ENCODE results near the gene SPRING1.
"Not testable (repeated sequence)": the region's sequence is repeated elsewhere in the genome, so short reads cannot be mapped to it uniquely, and the experiment has no call there.

SPRING1 gene, protein sequence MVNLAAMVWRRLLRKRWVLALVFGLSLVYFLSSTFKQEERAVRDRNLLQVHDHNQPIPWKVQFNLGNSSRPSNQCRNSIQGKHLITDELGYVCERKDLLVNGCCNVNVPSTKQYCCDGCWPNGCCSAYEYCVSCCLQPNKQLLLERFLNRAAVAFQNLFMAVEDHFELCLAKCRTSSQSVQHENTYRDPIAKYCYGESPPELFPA

DNA sequence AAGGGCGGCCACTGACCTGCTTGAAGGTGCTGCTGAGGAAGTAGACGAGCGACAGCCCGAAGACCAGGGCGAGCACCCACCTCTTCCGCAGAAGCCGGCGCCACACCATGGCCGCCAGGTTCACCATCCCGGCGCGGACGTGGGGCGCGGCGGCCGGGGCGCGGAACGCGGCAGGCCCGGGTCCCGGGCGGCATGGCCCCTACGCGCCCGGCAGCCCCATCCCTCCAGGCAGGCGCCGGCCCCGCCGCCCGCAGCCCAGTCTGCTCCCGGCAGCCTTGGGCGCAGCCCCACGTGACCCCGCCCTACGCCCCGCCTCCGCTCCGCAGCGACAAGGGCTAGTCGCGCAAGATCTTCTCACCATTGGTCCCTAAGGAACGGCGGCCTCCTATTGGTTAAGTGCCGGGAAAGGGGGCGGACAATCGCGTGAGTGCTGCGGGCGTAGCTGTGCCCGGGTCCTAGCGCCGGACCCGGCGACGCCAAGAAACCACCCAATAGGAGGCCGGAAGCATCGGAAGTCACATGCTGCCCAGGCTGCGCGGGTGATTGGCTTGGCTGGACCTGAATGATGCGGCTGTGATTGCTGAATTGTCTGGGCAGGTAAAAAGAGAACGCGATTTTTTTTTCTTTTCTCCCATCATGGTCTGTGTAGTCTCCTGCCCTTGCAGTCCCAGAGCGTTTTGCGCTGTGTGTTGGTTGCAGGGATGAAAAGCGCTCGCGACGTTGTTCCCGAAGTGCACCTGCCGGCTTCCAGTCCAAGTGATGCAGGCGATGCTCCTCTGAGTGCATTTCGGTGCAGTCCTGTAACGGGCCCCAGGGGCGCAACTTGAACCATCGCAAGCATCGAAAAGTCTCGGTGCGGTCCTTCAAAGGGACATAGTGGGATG, at the start of gene SPRING1, which contains the start of gene RNFT2:
SPRING1 (minus strand) TSS at position 296 of the 884 bp plus-strand sequence; CDS start at position 127, 169 bp downstream.
RNFT2 (plus strand) TSS at position 542 of the 884 bp plus-strand sequence. CDS start 2,183 bp downstream, outside the sequence.
- peak; percentile 98 for DNase-seq

DNA sequence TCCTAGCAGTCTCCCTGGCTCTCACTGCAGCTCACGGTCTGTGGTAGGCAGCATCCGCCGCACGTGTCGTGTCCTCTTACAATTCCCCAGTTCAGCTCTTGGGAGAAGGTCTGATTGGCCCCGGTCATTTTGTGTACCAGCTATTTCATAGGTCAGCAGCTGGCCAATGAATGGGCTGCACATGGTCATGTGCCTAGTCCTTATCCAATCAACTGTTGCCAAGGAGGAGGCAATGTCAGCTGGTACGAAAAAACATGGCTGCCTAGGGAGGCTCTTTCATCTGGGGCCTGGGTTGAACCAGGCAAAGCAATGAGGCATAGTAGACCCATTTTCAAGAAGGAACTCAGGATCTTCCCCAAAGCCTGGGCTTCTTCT, 46.4 kb upstream of the SPRING1 start:
- DNase-seq: no peak

- DNase-seq: no peak
Measured at GRCh38 chr12:116783525-116784237, 45.8 kb upstream of the SPRING1 start.

DNA sequence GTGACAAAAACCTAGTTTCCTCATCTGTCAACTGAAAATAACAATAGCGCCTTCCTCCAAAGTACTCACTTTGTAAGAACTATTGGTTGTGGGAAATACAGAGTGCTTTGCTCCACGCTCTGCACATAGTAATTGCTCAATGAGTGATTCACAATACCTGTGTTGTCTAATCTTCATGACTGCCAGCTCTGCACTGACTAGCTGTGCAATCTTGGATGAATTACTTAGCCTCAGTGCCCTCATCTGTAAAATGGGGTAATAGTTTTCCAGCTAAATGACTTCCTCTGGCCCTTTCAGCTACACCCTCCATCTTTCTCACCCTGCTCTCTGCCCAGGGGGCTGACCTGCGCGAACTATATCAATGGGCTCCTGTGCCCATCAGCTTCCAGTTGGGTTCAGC, 43.1 kb upstream of the SPRING1 start:
- no peak for DNase-seq

- DNase-seq: no peak
Measured at GRCh38 chr12:116779597-116779996, 41.7 kb upstream of the SPRING1 start.

DNA sequence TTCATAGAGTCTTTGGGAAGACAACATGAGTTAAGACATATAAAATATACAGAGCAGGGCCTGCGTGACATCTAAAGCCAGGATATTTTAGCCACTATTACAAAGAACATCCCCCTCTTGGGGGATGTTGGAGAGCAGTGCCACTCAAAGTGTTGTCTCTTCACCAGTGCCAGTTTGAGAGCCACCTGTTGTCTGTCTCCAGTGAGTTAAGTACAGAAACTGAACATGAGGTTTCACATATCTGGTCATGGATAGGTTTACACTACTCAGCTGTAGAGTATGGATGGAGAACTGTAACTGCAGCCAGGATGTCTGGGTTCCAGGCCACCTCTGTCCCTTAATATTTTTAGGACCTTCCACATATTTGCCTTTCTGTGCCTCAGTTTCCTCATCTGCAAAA, 39.4 kb upstream of the SPRING1 start:
- no peak for DNase-seq

DNA sequence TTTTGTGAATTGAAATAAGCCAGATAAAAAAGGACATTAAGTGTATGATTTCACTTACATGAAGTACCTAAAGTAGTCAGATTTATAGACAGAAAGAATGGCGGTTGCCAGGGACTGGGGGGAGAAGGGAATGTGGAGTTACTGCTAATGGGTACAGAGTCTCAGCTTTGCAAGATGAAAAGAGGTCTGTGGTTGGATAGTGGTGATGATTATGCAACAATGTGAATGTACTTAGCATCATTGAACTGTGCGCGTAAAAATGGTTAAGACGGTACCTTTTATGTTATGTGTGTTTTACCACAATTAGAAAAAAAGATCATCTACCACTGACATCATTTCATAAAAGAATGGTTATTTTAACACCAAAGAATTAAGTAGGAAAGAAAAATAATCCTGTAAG, 36.2 kb upstream of the SPRING1 start:
- DNase-seq: no peak

DNA sequence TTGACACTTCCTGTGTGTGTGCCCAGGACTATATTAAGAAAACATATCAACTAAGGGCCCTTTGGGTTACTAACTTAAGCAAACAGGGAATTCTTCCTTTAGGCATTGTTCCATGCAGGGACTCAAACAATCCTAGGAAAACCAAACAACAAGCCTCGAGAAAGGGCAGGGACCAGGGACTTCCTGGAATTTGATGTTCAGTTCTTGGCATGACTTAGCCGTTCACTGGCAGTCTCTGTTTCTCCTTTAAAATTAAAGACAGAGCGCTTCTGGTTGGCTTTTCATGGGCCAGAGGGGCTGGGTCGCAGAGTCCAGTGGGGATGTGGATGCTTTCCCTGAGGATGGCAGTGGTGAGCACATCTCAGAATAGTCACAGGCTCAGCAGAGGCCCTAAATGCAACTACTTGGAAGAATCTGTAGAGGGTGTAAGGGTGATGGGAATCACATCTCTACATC, 35.4 kb upstream of the SPRING1 start:
- DNase-seq: no peak

GRCh38 chr12:116771651-116772050, 33.8 kb upstream of the SPRING1 start:
- no peak for DNase-seq

- DNase-seq: no peak
Measured at GRCh38 chr12:116766746-116767145, 28.9 kb upstream of the SPRING1 start.

DNA sequence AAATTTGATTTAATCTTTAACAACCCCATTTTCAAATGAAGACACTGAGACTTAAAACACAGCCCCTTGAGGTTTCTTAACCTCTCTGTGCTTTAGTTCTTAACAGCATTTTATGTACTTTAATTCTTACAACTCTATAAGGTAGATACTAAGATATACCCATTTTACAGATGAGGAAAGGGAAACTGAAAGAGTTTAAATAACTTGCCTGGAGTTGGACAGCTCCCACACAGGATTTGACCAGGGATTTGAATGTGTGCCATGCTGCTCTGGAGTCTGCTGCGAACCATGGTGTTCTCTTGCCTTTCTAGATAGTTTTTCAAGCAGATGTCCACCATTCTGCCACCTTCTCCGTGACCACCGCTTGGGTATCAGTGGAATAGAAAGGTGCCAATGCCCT, 28.4 kb upstream of the SPRING1 start:
- DNase-seq: no peak

GRCh38 chr12:116765271-116765670, 27.4 kb upstream of the SPRING1 start:
- no peak for DNase-seq

GRCh38 chr12:116761499-116761898, 23.6 kb upstream of the SPRING1 start:
- no peak for DNase-seq

- no peak for DNase-seq
Measured at GRCh38 chr12:116760622-116761020, 22.8 kb upstream of the SPRING1 start.

- no peak for DNase-seq
Measured at GRCh38 chr12:116759783-116760621, 22.1 kb upstream of the SPRING1 start.

GRCh38 chr12:116754783-116755182, 16.9 kb upstream of the SPRING1 start:
- not testable (repeated sequence) for DNase-seq

DNA sequence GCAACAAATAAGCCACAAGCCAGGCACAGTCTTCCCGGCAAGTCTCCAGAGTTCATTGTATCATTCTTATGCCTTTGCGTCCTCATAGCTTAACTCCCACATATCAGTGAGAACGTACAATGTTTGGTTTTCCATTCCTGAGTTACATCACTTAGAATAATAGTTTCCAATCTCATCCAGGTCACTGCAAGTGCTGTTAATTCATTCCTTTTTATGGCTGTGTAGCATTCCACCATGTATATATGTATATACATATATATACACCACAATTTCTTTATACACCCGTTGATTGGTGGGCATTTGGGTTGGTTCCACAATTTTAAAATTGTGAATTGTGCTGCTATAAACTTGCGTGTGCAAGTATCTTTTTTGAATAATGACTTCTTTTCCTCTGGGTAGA, 16.2 kb upstream of the SPRING1 start:
- not testable (repeated sequence) for DNase-seq

GRCh38 chr12:116750298-116750697, 12.4 kb upstream of the SPRING1 start:
- DNase-seq: no peak

GRCh38 chr12:116749884-116750283, 12.0 kb upstream of the SPRING1 start:
- DNase-seq: no peak

DNA sequence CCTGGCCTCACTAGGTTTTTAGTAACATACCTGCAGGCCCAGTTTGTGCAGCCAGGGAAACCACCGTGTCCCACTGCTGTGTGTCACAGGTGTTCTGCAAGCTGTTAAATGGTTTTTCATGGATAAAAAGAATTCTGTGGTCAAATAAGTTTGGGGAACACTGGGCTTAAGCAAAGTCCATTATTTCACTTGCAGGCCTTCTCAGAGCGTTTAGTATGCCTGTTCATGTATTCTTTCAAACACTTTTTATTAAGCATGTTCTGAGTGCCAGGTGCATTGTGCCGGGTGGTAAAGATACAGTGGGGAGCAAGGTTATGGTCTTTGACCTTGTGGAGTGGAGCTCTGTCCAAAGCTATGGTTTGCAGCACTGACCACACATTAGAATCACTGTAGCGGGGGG, 7.7 kb upstream of the SPRING1 start:
- DNase-seq: no peak

DNA sequence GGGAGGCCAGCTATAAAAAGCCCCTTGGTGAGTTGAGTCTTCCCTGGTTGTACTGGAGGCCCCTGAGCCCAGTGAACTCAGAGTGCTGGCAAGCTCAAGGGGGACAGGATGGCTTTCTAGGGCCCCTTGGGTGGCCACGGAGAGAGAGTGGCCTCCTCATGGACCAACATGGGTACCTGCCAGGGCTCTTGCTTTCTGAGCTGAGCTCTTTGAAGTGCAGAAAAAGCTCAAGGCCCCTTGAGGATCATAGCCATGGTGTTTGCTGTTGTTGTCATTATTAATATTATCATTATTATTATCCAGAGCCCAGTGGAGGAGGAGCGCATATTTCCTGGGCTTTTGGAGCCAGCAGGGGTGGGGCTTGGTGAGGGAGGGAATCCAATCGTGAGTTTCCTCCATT, 6.9 kb upstream of the SPRING1 start:
- no peak for DNase-seq

DNA sequence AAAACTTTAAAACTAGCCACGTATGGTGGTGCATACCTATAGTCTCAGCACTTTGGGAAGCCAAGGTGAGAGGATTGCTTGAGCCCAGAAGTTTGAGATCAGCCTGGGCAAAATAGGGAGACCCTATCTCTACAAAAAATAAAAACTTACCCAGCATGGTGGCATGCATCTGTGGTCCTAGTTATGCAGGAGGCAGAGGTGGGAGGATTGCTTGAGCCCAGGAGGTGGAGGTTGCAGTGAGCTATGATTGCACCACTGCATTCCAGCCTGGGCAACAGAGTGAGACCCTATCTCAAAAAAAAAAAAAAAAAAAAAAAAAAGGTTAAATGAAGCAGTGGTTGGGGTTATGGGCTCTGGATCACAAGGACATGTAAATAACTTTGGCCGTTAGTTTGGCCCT, 4.9 kb upstream of the SPRING1 start:
- not testable (repeated sequence) for DNase-seq
